Parathyroid adenoma (tissue), 2 donors: ENCODE data around the gene DLG2.

ENCODE experiments used
- H2AFZ ChIP-seq: fragments of 300-600 bp; sonication (generic); one replicate; pipeline ENCODE4 v1.7.0; 2017; ENCODE audit warnings: antibody characterized with exemption, mild to moderate bottlenecking
- H3K27ac ChIP-seq: fragments of 300-600 bp; sonication (generic); one replicate; pipeline ENCODE4 v1.7.0; 2017
- H3K27me3 ChIP-seq: fragments of 300-600 bp; sonication (generic); one replicate; pipeline ENCODE4 v1.7.0; 2017; ENCODE audit warnings: low read length; ENCODE audit not compliant: control insufficient read depth, insufficient read depth
- H3K36me3 ChIP-seq: fragments of 300-600 bp; sonication (generic); one replicate; pipeline ENCODE4 v1.7.0; 2017; ENCODE audit warnings: low read length; ENCODE audit not compliant: control insufficient read depth, insufficient read depth
- H3K4me1 ChIP-seq: fragments of 300-600 bp; sonication (generic); one replicate; pipeline ENCODE4 v1.7.0; 2017; ENCODE audit warnings: control low read depth
- H3K4me2 ChIP-seq: fragments of 300-600 bp; sonication (generic); one replicate; pipeline ENCODE4 v1.7.0; 2017; ENCODE audit warnings: low read length
- H3K4me3 ChIP-seq: fragments of 300-600 bp; sonication (generic); one replicate; pipeline ENCODE4 v1.7.0; 2017; ENCODE audit warnings: low read depth, low read length
- H3K79me2 ChIP-seq: fragments of 300-600 bp; sonication (generic); one replicate; pipeline ENCODE4 v1.7.0; 2017; ENCODE audit warnings: control low read depth
- H3K9ac ChIP-seq: fragments of 300-600 bp; sonication (generic); one replicate; pipeline ENCODE4 v1.7.0; 2017; ENCODE audit warnings: mild to moderate bottlenecking
- H3K9me3 ChIP-seq: fragments of 300-600 bp; sonication (generic); one replicate; pipeline ENCODE4 v1.7.0; 2017; ENCODE audit warnings: low read length; ENCODE audit not compliant: control insufficient read depth
- CTCF ChIP-seq: fragments of 300-600 bp; sonication (generic); IDR thresholded peaks from one replicate; pipeline ENCODE4 v1.7.0; 2017; ENCODE audit warnings: antibody characterized with exemption, mild to moderate bottlenecking
- donor health status: primary hyperparathyroidism.

DLG2 gene

DNA sequence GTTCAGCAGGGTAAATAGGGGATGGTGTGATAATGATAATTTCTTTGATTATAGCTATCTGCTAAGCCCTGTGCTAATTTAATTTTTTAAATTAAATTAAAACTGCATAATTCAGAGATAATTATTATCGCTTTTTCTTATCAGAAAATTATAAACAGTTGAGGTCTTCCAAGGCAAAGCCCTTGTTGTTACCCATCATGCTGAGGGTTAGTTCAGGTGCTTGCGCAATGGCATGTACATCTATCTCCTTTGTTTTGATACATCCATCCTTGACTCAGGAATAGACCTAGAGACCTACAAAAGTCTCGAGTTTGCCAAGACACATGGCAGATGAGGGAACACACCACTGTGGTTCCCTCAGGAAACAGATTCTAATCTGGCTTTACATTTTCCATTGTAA lies 737.6 kb downstream of the DLG2 start:
- Histone ChIP-seq H3K4me2 (no peak overlapping the region), H3K36me3 (no peaks in the 10 kb centered on the region), H3K9ac (no peak overlapping the region), H3K4me1 (no peaks in the 10 kb centered on the region), H3K4me3 (no peak overlapping the region), H3K27ac (no peak overlapping the region), H2AFZ (no peak overlapping the region), H3K27me3 (no peaks in the 10 kb centered on the region), H3K79me2 (no peaks in the 10 kb centered on the region), H3K9me3 (no peaks in the 10 kb centered on the region)
- no peak for TF ChIP-seq CTCF

GRCh38 chr11:84887055-84887629 lies 740.0 kb downstream of the DLG2 start:
- H2AFZ ChIP-seq = no peak overlapping the region
- no peak for TF ChIP-seq CTCF
- H3K36me3 ChIP-seq = no peaks in the 10 kb centered on the region

DNA sequence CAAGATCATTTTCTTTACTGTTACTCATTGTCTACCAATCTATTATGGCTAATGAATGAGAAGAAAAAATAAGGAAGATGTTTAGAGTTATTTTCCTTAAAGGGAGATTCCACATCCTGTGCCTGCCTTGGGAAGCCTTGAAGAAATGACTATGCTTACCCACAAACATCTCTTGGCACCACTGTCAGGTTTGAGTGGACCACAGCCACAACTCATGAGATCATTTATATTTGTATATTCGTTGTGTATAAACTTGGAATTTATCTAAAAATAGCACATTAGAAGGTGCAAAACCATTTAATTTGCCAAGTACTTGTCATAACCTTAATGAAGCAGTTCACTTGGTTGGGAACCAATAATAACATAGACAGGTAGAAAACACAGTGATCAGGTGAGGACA lies 740.8 kb downstream of the DLG2 start:
- Histone ChIP-seq H3K9me3 (no peaks in the 10 kb centered on the region), H3K4me1 (no peaks in the 10 kb centered on the region), H3K27ac (no peak overlapping the region), H3K27me3 (no peaks in the 10 kb centered on the region), H3K79me2 (no peaks in the 10 kb centered on the region), H3K9ac (no peak overlapping the region), H2AFZ (no peak overlapping the region), H3K4me3 (no peak overlapping the region), H3K36me3 (no peaks in the 10 kb centered on the region), H3K4me2 (no peak overlapping the region)
- TF ChIP-seq CTCF = no peak

More at GRCh38 chr11:84887055-84887629, 740.0 kb downstream of the DLG2 start:
- Histone ChIP-seq H3K4me1 (no peaks in the 10 kb centered on the region), H3K9me3 (no peaks in the 10 kb centered on the region), H3K27ac (no peak overlapping the region), H3K27me3 (no peaks in the 10 kb centered on the region), H3K4me3 (no peak overlapping the region), H3K9ac (no peak overlapping the region), H3K79me2 (no peaks in the 10 kb centered on the region), H3K4me2 (no peak overlapping the region)

GRCh38 chr11:84884836-84885235 lies 742.3 kb downstream of the DLG2 start:
- no peak overlapping the region for H3K4me3 ChIP-seq
- no peak for TF ChIP-seq CTCF
- H2AFZ ChIP-seq = no peak overlapping the region
- no peaks in the 10 kb centered on the region for H3K9me3 ChIP-seq
- H3K36me3 ChIP-seq = no peaks in the 10 kb centered on the region
- no peak overlapping the region for H3K27ac ChIP-seq
- no peak overlapping the region for H3K4me2 ChIP-seq
- no peaks in the 10 kb centered on the region for H3K4me1 ChIP-seq
- H3K9ac ChIP-seq = no peak overlapping the region
- H3K27me3 ChIP-seq = no peaks in the 10 kb centered on the region
- no peaks in the 10 kb centered on the region for H3K79me2 ChIP-seq

DNA sequence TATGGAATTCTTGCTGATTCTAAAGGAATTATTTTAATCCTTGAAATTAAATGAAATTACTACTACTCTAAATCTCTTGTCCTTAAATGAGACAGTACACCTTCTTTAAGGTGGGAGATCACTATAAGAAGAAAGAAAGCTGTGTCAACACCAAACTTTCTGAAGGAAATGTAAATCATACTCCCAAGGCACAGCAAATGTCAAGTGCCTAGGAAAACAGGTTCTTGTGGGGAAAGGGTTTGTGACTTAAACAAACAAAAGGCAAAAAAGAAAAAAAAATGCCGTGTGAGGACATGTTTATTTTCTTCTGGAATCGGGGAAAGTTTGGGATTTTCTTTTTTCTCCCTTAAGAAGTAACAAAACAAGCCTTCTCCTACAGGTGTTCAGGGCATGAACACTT lies 745.1 kb downstream of the DLG2 start:
- H3K4me2 ChIP-seq = no peak overlapping the region
- no peak overlapping the region for H3K4me3 ChIP-seq
- no peak overlapping the region for H3K27ac ChIP-seq
- H2AFZ ChIP-seq = no peak overlapping the region
- no peaks in the 10 kb centered on the region for H3K36me3 ChIP-seq
- no peaks in the 10 kb centered on the region for H3K27me3 ChIP-seq
- TF ChIP-seq CTCF = no peak
- H3K79me2 ChIP-seq = no peaks in the 10 kb centered on the region
- no peaks in the 10 kb centered on the region for H3K4me1 ChIP-seq
- H3K9ac ChIP-seq = no peak overlapping the region
- H3K9me3 ChIP-seq = no peaks in the 10 kb centered on the region
